ENCODE results near the gene POLR1H.

DNA sequence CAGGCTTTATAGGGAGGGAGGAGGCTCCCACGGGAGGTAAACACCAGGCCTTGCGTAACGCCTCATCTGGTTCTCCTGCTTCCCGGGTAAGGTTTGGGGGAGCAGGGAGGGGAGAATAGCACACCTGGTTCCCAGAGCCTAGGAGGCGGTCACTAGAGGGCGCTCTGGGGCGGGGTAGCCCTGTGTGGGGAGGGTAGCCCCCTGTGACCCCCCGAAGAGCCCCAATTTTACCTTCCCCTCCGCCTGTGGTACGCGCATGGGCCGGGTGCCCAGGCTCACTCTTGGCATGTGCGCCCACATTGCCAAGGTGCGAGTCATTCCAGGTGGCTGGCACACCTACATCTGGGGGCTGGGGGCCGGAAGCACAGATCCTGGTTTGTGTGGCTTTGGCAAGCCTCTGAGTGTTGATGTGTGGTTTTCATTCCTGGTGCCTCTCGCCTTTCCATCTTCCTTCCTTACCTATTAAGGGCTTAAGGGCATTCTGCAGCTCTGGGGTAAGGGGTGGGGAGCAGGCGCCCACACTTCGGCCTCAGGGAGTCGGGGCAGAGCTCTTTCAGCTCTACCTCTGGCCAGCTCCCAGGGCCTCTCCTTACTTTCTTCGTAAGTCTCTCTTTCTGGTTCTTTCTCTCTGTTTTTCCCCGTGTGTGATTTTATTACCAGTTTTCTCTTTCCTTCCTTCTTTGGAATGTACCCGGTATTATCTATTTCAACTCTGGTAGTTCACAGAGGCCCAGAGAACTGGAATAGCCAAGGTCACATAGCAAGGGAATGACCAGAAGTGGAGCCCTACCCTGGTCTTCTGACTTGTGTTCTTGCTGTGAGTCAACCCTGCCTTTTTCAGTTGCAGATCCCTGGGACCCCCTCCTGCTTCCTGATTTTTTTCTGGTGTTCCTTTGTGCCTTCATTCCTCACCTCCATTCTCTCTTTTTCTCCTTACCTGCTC, 15.0 kb downstream of the POLR1H start:
- TF ChIP-seq CTCF (conservative IDR thresholded peaks at IDR 0.05) (peak; percentile 71), EZH2 (IDR thresholded peaks at IDR 0.05; ENCODE audit: low read depth) (no peak)

All from PC-9 (cell line).